Fibroblast of upper back skin (primary cell): ENCODE measurements around the gene FEN1.
A peak's percentile ranks its signal among the peaks of the same experiment; 100 is the strongest.

Source experiments
- DNase-seq: peaks from one replicate; pipeline ENCODE4 v3.0.0-alpha.2; 2013

FEN1 gene

DNA sequence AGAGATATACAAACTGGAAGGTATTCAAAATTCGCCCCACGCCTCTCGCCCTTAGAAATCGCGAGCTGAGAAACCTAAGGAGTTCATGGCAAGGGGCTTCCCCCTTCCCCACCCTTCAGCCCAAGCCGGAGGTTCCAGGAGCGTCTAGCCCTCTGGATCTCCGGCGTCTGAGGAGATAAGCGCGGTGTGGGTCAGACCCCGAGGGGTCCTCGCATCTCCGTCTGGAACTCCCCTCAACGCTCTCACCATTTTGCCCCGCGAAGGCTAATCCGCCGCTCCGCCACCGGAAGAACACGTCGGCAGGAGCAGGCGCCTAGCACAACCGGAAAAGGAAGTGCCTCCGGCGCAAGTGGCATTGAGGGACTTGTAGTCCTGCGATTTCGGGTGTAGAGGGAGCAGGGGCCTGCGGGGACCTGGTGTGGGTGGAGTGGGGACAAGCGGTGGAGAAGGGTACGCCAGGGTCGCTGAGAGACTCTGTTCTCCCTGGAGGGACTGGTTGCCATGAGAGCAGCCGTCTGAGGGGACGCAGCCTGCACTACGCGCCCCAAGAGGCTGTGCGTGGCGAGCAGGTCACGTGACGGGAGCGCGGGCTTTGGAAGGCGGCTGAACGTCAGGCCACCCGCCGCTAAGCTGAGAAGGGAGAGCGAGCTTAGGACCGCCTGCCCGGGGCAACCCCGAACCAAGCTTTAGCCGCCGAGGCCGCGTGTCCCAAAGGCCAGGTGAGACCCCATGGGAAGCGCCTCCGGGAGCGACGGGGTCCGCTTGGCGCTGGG is at the start of gene FEN1, which contains the start of gene TMEM258:
FEN1 (plus strand) TSS at position 602 of the 773 bp plus-strand sequence. CDS start 2,451 bp downstream, outside the sequence.
TMEM258 (minus strand) TSS at position 290 of the 773 bp plus-strand sequence; CDS start at position 249, 41 bp downstream.
- peak; percentile 91 for DNase-seq

- DNase-seq, result no peak
Measured at GRCh38 chr11:61743486-61744095, 49.1 kb upstream of the FEN1 start.

GRCh38 chr11:61744181-61744580 is 48.5 kb upstream of the FEN1 start:
- DNase-seq, result no peak

DNA sequence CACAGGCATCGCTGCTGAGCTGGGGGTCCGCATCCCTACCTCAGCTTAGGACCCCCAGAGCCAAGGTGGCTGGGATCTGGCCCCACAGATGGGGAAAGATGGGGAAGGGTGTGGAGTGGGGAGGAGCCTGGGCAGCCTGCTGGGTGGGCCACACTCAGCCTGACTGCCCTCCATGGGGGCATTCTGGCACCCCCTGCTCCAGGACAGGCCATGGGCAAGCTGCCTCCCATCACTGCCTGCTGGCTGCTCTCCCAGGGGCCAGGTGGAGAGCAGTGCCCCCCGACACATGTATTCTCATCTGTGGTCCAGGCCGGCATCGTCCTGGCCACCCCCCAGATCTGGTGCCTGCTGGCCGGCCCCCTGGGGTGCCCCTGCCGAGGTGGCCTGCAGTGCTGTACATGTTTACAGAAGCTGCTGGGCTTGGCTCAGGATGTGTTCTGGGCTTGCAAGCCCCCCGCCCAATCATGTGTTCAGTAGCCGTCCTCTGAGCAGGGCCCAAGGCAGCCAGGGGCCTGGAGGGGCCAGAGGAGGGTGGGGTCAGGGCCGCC is 48.0 kb upstream of the FEN1 start:
- DNase-seq, result no peak

DNA sequence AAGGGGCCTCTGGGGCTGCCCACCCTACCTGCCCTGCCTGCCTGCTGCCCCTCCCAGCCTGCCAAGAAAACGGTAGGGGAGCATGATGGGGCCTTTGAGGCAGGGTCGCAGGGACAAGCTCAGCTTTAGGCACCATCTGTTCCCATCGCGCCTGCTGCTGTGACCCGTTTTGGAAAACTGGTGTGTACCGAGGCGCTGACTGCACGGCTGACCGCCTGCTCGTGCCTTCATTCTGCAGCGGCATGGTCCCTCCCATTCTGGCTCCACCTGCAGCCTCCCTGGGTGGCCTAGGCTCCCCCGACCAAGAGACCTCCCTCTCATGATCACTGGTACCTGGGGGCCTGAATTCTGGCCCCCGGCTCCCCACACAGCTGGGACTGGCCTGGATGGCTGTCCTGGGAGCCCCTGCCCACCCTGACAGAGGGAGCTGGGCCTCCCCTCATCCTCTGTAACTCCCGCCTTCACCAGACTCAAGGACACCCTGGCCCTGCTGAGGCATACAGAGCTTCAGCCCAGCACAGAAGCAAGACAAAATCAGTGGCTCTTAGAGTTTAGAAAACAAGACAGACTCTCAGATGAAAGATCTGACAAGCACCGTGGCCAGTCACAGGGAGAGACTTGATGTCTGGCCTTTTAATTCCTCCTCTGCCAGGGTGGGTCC is 46.8 kb upstream of the FEN1 start:
- no peak for DNase-seq

- DNase-seq, result no peak
Measured at GRCh38 chr11:61746442-61747191, 46.1 kb upstream of the FEN1 start.

- DNase-seq, result peak; percentile 56
Measured at GRCh38 chr11:61747192-61747966, 45.3 kb upstream of the FEN1 start.

DNA sequence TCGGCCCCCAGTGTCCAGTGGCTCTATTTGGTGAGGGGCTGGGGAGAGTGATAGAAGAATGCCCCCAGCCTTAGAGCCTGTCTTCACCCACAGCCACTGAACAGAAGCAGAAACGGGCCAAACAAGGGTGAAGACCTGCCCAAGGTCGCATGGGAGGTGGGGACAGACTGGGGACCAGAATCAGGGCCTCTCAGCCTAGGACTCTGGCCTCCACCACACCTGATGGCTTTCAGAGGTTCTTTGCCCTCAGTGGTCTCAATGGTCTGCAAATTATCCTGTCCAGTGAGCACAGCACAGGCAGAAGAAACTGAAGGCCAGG is 44.8 kb upstream of the FEN1 start:
- DNase-seq, result no peak

GRCh38 chr11:61749591-61750217 is 43.0 kb upstream of the FEN1 start:
- DNase-seq, result no peak

- DNase-seq, result no peak
Measured at GRCh38 chr11:61750631-61751273, 42.0 kb upstream of the FEN1 start.

DNA sequence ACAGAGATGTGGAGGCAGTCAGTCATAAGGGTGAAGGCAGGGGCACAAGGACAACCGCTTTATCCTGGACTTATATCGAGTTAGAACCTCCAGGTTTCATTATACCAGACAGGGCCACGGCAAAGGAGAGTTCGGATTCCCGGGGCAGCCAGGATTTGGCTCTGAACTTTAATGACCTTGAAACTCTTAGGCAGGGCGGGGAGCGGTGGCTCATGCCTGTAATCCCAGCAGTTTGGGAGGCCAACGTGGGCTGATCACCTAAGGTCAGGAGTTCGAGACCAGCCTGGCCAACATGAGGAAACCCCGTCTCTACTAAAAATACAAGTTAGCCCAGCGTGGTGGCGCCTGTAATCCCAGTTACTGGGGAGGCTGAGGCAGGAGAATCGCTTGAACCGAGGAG is 41.3 kb upstream of the FEN1 start:
- no peak for DNase-seq

GRCh38 chr11:61752117-61752924 is 40.4 kb upstream of the FEN1 start, which contains the start of gene MYRF:
MYRF (plus strand) TSS chr11:61752636; CDS start chr11:61752745, 109 bp downstream.
- DNase-seq, result peak; percentile 37

GRCh38 chr11:61752925-61753521 is 39.7 kb upstream of the FEN1 start:
- no peak for DNase-seq

DNA sequence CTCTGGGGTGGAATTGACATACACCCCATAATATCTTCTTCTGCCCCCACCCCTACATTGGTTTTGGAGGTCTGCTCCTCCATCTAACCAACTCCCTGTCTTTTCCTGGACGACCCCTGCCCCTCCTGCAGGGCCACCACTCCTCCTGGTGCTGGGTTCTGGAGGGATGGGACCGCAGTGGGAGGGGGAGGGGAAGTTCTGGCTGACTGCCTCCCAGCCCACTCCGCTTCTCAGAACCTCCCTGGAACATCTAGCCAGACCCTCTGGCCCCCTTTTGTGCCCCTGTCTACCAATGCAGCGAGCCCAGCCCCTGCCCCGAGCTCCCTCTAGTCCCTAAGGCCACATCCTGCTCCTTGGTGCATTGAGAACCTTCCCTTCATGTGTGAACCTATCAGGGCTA is 39.0 kb upstream of the FEN1 start:
- no peak for DNase-seq

DNA sequence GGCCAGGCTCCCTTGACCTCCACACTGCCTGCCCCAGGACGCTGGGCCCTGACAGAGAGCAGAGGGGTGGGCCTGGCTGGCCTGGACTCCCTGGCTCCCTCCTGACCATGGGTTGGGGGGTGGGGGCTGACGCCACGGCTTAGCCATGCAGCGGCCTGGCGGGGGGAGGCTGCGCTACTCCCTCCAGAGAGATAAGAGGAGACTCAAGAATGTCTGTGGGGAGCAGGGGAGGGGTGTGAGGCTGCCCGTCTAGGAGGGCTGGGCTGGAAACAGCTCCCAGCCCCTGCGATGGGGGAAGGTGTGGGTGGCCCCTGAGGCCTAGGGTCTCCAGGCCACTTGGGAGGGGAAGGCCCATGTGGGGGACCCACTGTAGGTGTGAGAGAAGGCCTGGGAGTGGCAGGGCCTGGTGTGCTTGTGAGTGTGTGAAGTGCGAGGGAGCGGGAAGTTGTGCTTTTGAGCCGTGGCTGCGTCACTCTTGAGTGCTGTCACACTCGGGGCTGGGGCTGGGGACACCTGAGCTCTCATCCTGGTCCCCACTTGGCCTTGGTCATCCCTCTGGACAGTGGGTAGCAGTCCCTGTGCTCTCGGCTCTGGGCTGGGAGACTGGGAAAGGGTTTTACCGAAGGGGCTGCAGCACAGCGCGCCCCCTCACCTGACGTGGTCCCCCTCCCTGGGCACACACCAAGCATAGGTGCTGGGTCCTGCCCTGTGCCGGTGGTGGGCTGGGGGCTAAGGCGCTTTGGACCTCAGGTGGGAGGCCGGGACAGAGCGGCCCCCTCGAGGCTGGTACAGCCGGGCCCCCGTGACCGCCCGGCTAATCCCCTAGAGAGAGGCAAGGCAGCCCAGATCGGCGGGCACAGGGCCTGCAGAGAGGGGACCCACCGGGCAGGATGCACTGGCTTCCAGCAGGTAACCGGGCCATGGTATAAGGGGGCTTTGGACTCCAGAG is 37.9 kb upstream of the FEN1 start:
- peak; percentile 49 for DNase-seq

DNA sequence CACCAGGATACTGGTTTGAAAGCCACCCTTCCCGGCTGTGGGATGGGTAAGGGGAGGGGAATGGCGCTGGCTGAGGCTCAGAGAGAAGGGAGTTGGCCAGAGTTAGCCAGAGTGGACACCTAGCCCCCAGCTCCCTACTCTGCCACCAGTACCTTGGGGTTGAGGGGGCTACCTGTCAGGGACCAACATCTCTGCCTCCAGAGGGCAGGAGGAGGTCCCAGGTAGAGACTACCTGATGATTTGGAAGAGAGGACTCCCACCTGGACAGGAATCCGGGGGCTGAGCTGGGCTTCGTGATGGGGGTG is 36.6 kb upstream of the FEN1 start:
- DNase-seq, result no peak

DNA sequence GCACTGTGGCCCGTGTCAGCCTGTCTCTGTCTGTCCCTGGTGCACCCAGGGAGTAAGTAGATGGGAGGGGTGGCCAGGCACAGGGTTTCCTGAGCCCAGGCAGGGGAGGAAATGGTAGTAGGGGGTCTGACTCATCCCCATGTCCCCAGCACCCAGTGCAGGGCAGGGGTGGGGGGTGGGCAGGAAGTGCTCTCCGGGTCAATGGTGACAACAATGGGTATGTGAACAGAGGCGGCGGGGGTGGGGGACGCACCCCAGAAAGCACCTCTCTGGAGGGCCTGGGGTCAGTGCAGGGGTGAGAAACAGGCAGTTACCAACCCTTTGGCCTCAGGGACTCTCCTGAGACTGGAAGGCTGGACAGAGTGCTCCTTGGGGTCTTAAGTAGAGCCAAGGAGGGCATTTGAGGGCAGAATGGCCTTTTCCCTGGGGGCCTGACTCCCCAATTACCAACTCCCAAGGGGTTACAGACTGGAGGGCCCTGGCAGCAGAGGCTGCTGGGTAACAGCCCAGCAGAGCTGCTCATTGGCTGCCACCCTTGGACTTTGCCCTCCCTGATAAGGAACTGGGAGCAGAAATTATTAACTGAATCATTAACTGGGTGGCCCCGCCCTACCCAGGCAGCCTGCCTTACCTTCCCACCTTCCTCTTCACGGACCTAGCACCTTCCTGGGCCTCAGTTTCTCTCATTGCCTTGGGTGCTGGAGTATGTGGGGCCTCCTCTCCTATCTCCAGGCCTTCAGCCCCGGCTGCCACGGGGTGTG is 36.1 kb upstream of the FEN1 start:
- DNase-seq, result peak; percentile 64
